ENCODE results near the gene PIK3R5. TPM values are rescaled to one million over a fixed set of nuclear protein-coding genes. Genes with fewer than 3 reads are reported as not detected.

Gene PIK3R5
- total and polyA plus RNA-seq, 12 donors = 1.2 to 51.7 (median 17.2) TPM

- no peak for TF ChIP-seq CTCF (IDR thresholded peaks at IDR 0.05)
- no peak overlapping the region for H3K4me3 ChIP-seq
- no peak for DNase-seq
- intact Hi-C loops (cut with DNase I) = no loop called here
- H3K9me3 ChIP-seq (replicated peaks in 1 of 3) = no peaks in the 10 kb centered on the region
- H3K27me3 ChIP-seq = no peaks in the 10 kb centered on the region
- H3K36me3 ChIP-seq (replicated peaks in 1 of 2) = no peaks in the 10 kb centered on the region
- no peaks in the 10 kb centered on the region for H3K4me1 ChIP-seq (replicated peaks in 1 of 2)
- H3K27ac ChIP-seq = no peak overlapping the region
- WGBS, 4 donors = 77 to 88% (median 83%) methylated on average over 1 of the region's 1 CpG
These were observed 11.1 kb upstream of the PIK3R5 start for GRCh38 chr17:8976638-8977037.

- no peaks in the 10 kb centered on the region for H3K36me3 ChIP-seq (replicated peaks in 1 of 2)
- H3K27ac ChIP-seq = no peak overlapping the region
- no peaks in the 10 kb centered on the region for H3K27me3 ChIP-seq
- H3K4me1 ChIP-seq (replicated peaks in 1 of 2) = no peaks in the 10 kb centered on the region
- TF ChIP-seq POLR2A (IDR thresholded peaks at IDR 0.05) (no peak), CTCF (IDR thresholded peaks at IDR 0.05) (no peak)
- WGBS, 4 donors = 82 to 86% (median 85%) methylated on average over 9 of the region's 9 CpGs
- intact Hi-C loops (cut with DNase I) = no loop called here
- DNase-seq = no peak
- no peaks in the 10 kb centered on the region for H3K9me3 ChIP-seq (replicated peaks in 1 of 3)
- no peak overlapping the region for H3K4me3 ChIP-seq
These were observed 9.7 kb upstream of the PIK3R5 start for GRCh38 chr17:8975091-8975725.

GRCh38 chr17:8969901-8970300 lies 4.4 kb upstream of the PIK3R5 start:
- 55 to 67% (median 63%) methylated on average over 2 of the region's 2 CpGs for WGBS, 4 donors

GRCh38 chr17:8968503-8968902 lies 3.0 kb upstream of the PIK3R5 start:
- Histone ChIP-seq H3K36me3 (replicated peaks in 1 of 2) (no peaks in the 10 kb centered on the region), H3K4me1 (replicated peaks in 1 of 2) (no peaks in the 10 kb centered on the region), H3K9me3 (replicated peaks in 1 of 3) (no peaks in the 10 kb centered on the region), H3K27me3 (peaks cover 15% of the 10 kb centered on the region), H3K4me3 (no peak overlapping the region), H3K27ac (no peak overlapping the region)
- 71 to 86% (median 79%) methylated on average over 3 of the region's 3 CpGs for WGBS, 4 donors
- no peak for DNase-seq
- TF ChIP-seq CTCF (IDR thresholded peaks at IDR 0.05) (no peak), POLR2A (IDR thresholded peaks at IDR 0.05) (no peak)
- intact Hi-C loops (cut with DNase I) = no loop called here

More at GRCh38 chr17:8969901-8970300, 4.4 kb upstream of the PIK3R5 start:
- intact Hi-C loops (cut with DNase I) = no loop called here
- no peak for DNase-seq
- Histone ChIP-seq H3K4me1 (replicated peaks in 1 of 2) (no peaks in the 10 kb centered on the region), H3K4me3 (no peak overlapping the region), H3K27me3 (peaks cover 14% of the 10 kb centered on the region), H3K27ac (no peak overlapping the region), H3K9me3 (replicated peaks in 1 of 3) (no peaks in the 10 kb centered on the region), H3K36me3 (replicated peaks in 1 of 2) (no peaks in the 10 kb centered on the region)
- no peak for TF ChIP-seq POLR2A (IDR thresholded peaks at IDR 0.05)
- no peak for TF ChIP-seq CTCF (IDR thresholded peaks at IDR 0.05)

Measured in adrenal gland (tissue), 12 donors.